ENCODE measurements around the gene KLK15.
A peak's percentile ranks its signal among the peaks of the same experiment; 100 is the strongest.

KLK15 gene

DNA sequence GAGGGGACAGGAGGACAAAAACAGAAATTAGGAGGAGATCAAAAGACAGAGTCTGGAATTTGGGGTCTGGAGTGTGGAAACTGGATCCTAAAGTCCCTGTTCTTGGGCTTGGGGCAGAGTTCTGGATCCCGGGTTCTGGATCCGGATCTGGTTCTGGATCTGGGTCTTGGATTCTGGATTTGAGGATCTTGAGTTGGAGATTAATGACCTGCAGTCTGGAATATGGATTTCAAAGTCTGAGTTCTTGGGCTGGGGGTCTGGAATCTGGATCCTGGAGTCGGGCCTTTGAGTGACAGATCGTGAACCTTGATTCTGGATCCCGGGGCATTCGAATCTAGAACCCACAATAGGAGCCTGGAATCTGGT is 411 bp upstream of the KLK15 start:
- CTCF ChIA-PET, result no interaction called here
- DNase-seq (ENCODE audit: extremely low spot score), result no peak
- POLR2A ChIA-PET, result no interaction called here

DNA sequence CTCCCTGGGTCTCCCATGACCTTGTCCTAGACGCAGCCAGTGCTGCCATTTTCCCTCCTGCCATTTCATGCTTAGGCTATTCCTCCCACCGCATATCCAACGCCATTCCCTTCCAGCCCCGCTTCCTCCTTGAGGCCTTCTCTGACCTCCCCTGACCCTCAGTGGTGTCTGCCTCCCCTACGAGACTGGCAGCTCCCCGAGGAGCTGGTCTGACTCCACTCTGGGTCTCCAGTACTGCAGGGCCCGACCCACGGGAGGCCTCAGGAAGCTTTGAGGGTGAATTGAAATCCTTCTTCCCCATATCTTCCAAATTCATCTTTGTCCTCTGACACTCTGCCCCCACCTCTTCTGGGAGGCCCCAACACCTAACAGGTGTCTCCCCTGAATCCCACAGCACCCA is 708 bp downstream of the KLK15 start:
- TF ChIP-seq HDGF (IDR thresholded peaks at IDR 0.05; ENCODE audit: borderline replicate concordance) (no peak), FOXM1 (IDR thresholded peaks at IDR 0.05; ENCODE audit: borderline replicate concordance) (no peak), ELF4 (IDR thresholded peaks at IDR 0.05) (no peak), NFRKB (IDR thresholded peaks at IDR 0.05) (no peak), CTBP1 (IDR thresholded peaks at IDR 0.05; ENCODE audit: borderline replicate concordance) (no peak), ARNT (IDR thresholded peaks at IDR 0.05) (no peak), BHLHE40 (IDR thresholded peaks at IDR 0.05; ENCODE audit: borderline replicate concordance) (no peak), TARDBP (IDR thresholded peaks at IDR 0.05) (no peak), L3MBTL2 (conservative IDR thresholded peaks at IDR 0.05) (no peak), ZNF384 (IDR thresholded peaks at IDR 0.05) (no peak), SP1 (IDR thresholded peaks at IDR 0.05) (no peak), LEF1 (IDR thresholded peaks at IDR 0.05; ENCODE audit: borderline replicate concordance) (no peak)
- no peak for DNase-seq (ENCODE audit: extremely low spot score)
- CTCF ChIA-PET, result no interaction called here
- POLR2A ChIA-PET, result no interaction called here

More for the DNA sequence above, 411 bp upstream of the KLK15 start:
- TF ChIP-seq BHLHE40 (IDR thresholded peaks at IDR 0.05; ENCODE audit: borderline replicate concordance) (no peak), ARNT (IDR thresholded peaks at IDR 0.05) (peak; percentile 58; the same call in 1 of the 2 replicates)

DNA sequence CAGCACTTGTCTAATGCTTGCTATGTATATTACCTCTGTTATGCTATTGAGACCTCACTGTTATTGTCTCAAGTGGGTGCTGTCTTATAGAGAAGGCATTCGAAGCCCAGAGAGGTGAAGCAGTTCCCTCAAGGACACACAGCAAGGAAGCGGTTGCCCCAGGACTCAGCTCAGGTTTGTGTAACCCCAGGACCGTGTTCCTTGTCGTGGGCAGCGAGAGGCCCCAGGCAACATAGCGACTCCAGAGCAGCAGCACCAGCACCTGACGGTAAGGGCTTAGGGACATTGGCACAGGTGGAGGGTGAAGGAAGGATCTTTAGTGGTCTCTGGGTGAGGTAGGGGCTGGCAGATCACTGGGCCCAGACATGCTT is 2.4 kb downstream of the KLK15 start:
- POLR2A ChIA-PET, result no interaction called here
- TF ChIP-seq ZNF384 (IDR thresholded peaks at IDR 0.05) (no peak), ELF4 (IDR thresholded peaks at IDR 0.05) (no peak), FOXA1 (IDR thresholded peaks at IDR 0.05) (no peak), HDGF (IDR thresholded peaks at IDR 0.05; ENCODE audit: borderline replicate concordance) (no peak), FOXK2 (IDR thresholded peaks at IDR 0.05) (no peak), LEF1 (IDR thresholded peaks at IDR 0.05; ENCODE audit: borderline replicate concordance) (no peak), SUZ12 (IDR thresholded peaks at IDR 0.05) (no peak), L3MBTL2 (conservative IDR thresholded peaks at IDR 0.05) (no peak), SP1 (IDR thresholded peaks at IDR 0.05) (no peak), BHLHE40 (IDR thresholded peaks at IDR 0.05; ENCODE audit: borderline replicate concordance) (no peak), TARDBP (IDR thresholded peaks at IDR 0.05) (no peak), NFRKB (IDR thresholded peaks at IDR 0.05) (no peak), FOXM1 (IDR thresholded peaks at IDR 0.05; ENCODE audit: borderline replicate concordance) (no peak), ARNT (IDR thresholded peaks at IDR 0.05) (no peak)
- TF ChIP-seq, protein P1, sequence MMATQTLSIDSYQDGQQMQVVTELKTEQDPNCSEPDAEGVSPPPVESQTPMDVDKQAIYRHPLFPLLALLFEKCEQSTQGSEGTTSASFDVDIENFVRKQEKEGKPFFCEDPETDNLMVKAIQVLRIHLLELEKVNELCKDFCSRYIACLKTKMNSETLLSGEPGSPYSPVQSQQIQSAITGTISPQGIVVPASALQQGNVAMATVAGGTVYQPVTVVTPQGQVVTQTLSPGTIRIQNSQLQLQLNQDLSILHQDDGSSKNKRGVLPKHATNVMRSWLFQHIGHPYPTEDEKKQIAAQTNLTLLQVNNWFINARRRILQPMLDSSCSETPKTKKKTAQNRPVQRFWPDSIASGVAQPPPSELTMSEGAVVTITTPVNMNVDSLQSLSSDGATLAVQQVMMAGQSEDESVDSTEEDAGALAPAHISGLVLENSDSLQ (IDR thresholded peaks at IDR 0.05), result no peak
- CTCF ChIA-PET, result no interaction called here
- DNase-seq (ENCODE audit: extremely low spot score), result no peak

DNA sequence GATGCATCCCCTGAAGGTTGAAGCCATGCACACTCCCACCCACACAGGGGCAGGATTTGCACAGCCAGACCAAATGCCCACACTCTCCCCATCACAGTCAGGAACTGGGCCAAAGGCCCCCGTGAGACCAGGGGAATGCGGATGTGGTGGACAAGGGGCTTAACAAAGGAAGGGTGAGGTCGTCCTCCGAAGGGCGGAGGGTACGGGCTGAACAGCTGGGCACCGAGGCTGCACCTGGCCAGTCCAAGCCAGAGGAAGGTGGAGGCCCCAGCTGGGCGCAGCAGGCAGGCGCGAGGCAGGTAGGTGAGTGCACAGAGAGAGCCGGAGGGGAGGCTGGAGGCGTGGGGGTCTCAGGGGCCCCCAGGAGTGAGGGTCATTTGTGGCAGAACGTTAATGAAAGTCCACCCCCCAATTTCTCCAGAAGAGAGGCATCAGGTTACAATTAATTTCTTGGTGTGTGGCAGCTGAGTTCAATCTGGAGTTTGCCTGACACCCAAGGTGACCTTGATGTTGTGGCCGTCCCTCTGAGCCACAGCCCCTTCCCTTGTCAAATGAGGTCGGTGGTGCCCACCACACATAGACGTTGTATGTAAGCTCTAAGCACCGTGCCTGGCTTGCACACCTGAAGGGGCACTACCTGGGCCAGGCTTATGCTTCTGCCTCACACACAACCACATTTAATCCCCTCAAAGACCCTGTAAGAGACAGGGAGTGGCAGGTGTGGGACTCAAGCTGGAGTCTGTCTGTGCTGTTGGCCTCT is 2.9 kb downstream of the KLK15 start:
- DNase-seq (ENCODE audit: extremely low spot score), result no peak
- CTCF ChIA-PET, result interaction anchor here (0.6 kb wide), 1 partner anchor 187 kb away, joined by 3 read pairs; no protein-coding TSS in a partner anchor
- TF ChIP-seq LEF1 (IDR thresholded peaks at IDR 0.05; ENCODE audit: borderline replicate concordance), result no peak
- POLR2A ChIA-PET, result no interaction called here

DNA sequence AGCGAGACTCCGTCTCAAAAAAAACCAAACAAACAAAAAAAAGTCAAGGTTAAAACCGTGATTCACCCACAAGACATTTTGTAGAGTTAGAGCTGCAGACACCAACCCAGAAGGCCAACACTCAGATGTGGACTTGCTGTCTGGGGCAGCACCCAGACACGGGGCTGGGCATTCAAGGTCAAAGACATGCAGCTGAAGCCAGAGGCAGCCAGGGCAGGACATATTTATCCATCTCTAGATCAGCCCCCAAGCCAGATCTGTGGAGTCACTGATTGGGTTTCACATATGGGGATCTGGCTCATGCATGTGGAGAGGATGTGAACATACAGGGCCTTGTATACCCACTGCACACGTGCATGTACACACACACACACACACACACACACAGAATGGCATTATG is 3.6 kb downstream of the KLK15 start:
- CTCF ChIA-PET, result interaction anchor here (0.6 kb wide), 1 partner anchor 187 kb away, joined by 3 read pairs; no protein-coding TSS in a partner anchor
- no peak for TF ChIP-seq SUZ12 (IDR thresholded peaks at IDR 0.05)
- TF ChIP-seq ZNF384 (IDR thresholded peaks at IDR 0.05), result no peak
- DNase-seq (ENCODE audit: extremely low spot score), result no peak
- POLR2A ChIA-PET, result no interaction called here

DNA sequence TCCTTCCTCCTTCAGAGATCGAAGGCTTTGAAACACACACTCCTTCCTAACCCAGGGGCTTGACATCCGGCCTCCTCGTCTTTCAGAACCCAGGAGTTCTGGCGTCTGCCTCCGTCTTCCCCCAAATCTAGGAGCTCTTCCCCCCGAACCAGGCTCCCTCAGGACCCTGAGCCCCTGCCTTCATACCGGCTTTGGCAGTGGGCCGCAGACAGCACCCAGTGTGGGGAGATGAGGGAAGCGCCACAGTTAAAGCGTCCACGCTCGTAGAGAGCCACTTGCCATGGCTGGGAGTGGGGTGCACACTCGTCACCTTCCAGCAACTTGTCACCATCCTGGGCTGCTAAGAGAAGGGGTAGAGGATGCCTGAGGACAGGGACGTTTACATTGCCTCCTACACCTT is 5.9 kb downstream of the KLK15 start:
- no peak for DNase-seq (ENCODE audit: extremely low spot score)
- POLR2A ChIA-PET, result interaction anchor here (1.1 kb wide), 1 partner anchor 23 kb away, joined by 6 read pairs; no protein-coding TSS in a partner anchor
- CTCF ChIA-PET, result no interaction called here
- TF ChIP-seq TARDBP (IDR thresholded peaks at IDR 0.05) (no peak), ARNT (IDR thresholded peaks at IDR 0.05) (no peak), SP1 (IDR thresholded peaks at IDR 0.05) (no peak), CTBP1 (IDR thresholded peaks at IDR 0.05; ENCODE audit: borderline replicate concordance) (no peak), ELF4 (IDR thresholded peaks at IDR 0.05) (no peak), SUZ12 (IDR thresholded peaks at IDR 0.05) (no peak), BHLHE40 (IDR thresholded peaks at IDR 0.05; ENCODE audit: borderline replicate concordance) (no peak), ZNF384 (IDR thresholded peaks at IDR 0.05) (no peak), FOXK2 (IDR thresholded peaks at IDR 0.05) (no peak), LEF1 (IDR thresholded peaks at IDR 0.05; ENCODE audit: borderline replicate concordance) (no peak), L3MBTL2 (conservative IDR thresholded peaks at IDR 0.05) (no peak), HDGF (IDR thresholded peaks at IDR 0.05; ENCODE audit: borderline replicate concordance) (no peak), FOXM1 (IDR thresholded peaks at IDR 0.05; ENCODE audit: borderline replicate concordance) (no peak), FOXA1 (IDR thresholded peaks at IDR 0.05) (no peak)
- TF ChIP-seq, protein P1 (IDR thresholded peaks at IDR 0.05), result no peak

DNA sequence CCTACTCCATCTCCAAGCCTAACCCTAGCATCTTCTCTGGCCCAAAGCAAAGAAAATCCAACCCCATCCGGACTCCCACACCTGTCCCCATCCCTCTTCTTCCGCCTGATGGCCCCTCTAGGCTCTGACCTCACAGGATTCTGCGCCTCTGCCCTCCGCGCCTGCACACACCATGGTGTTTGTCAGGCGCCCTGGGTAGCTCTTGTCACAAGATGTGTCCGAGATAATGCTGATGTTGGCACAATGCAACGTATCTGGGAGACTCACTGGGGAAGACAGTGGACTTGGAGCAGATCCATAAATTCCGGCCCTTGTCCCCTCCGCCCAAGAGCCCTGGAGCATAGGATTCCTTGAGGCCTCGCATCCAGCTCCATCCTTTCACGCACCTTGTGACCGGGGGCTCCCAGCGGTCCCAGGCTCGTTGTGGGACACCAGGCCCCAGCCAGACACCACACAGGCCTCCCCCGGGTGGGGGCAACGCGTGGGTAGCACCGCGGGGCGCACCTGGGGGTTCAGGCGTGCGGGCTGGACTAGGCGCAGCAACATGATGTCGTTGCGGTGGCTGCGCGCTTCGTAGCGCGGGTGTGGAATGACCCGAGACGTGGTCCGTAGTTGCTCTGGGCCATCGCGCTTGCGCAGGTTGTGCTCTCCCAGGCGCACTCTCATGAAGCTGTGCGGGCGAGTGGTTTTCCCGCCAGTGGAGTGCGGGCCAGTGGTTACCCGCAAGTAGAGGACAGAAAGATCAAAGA is 6.7 kb downstream of the KLK15 start:
- ChIA-PET CTCF (no interaction called here), POLR2A (interaction anchor here (1.1 kb wide), 1 partner anchor 22 kb away, joined by 6 read pairs; no protein-coding TSS in a partner anchor)
- TF ChIP-seq FOXM1 (IDR thresholded peaks at IDR 0.05; ENCODE audit: borderline replicate concordance) (no peak), ARNT (IDR thresholded peaks at IDR 0.05) (no peak), NFRKB (IDR thresholded peaks at IDR 0.05) (no peak), HDGF (IDR thresholded peaks at IDR 0.05; ENCODE audit: borderline replicate concordance) (no peak), ELF4 (IDR thresholded peaks at IDR 0.05) (no peak), SP1 (IDR thresholded peaks at IDR 0.05) (no peak), L3MBTL2 (conservative IDR thresholded peaks at IDR 0.05) (no peak), ZNF384 (IDR thresholded peaks at IDR 0.05) (no peak)
- no peak for DNase-seq (ENCODE audit: extremely low spot score)

All from HEK293T (cell line).